ENCODE measurements around the gene DGKA. TPM values are rescaled to one million over a fixed set of nuclear protein-coding genes. Genes with fewer than 3 reads are reported as not detected.

The DGKA gene
- polyA plus RNA-seq, 1 of the 3 experiments (the other 2 are of a cell fraction): 75.9 TPM

DNA sequence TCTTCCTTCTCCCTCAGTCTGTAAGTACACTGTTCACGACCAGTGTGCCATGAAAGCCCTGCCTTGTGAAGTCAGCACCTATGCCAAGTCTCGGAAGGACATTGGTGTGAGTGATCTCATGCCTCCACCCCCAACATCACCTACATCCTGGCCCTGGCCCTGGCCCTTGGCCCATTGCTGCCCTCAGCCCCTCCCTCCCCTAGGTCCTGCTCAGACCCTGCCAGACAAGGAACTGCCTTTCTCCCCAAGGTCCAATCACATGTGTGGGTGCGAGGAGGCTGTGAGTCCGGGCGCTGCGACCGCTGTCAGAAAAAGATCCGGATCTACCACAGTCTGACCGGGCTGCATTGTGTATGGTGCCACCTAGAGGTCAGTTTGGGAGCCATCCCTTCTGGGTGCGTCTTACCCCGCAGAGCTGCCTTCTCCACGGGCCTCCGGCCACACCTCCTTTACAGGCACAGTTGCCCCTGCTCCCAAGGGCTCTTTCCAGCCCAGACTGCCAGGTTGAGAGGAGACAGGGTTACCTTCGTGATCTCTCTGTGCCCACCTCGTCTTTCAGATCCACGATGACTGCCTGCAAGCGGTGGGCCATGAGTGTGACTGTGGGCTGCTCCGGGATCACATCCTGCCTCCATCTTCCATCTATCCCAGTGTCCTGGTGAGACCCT is 9.2 kb downstream of the DGKA start:
- Histone ChIP-seq H3K27ac (ENCODE audit: low read depth in 2 of 2, low read length in 1 of 2) (peak overlapping the region in 1 of 2 experiments; percentile 2; a peak in 1 of 4 replicates), H3F3A (replicated peaks; ENCODE audit: insufficient read depth) (peaks cover 6% of the 10 kb centered on the region), H3K4me1 (ENCODE audit: control insufficient read depth in 1 of 2, insufficient read depth in 2 of 2, low read depth in 1 of 2, low read length in 1 of 2) (peaks cover 0 to 9% of the 10 kb centered on the region in 2 experiments; a peak in 1 of 4 replicates), H3K9ac (no peak overlapping the region), H3K4me3 (ENCODE audit: low read depth in 2 of 2, low read length in 1 of 2) (no peak overlapping the region; a peak in 1 of 4 replicates), H2AFZ (ENCODE audit: low read depth) (no peak overlapping the region), H3K79me2 (ENCODE audit: insufficient read depth) (no peaks in the 10 kb centered on the region), H3K27me3 (ENCODE audit: insufficient read depth) (no peaks in the 10 kb centered on the region), H3K4me2 (no peak overlapping the region), H3K9me3 (no peaks in the 10 kb centered on the region), H3K9me2 (no peaks in the 10 kb centered on the region), H3K36me3 (replicated peaks in 1 of 2; ENCODE audit: control insufficient read depth in 1 of 2, insufficient read depth in 2 of 2, low read length in 1 of 2) (peaks cover 36 to 37% of the 10 kb centered on the region in 2 experiments), H4K20me1 (ENCODE audit: insufficient read depth) (no peaks in the 10 kb centered on the region)
- ChIA-PET POLR2A (interaction anchor here (0.7 to 1.4 kb wide), 4 partner anchors 34 to 122 kb away, joined by 4 to 8 read pairs (median 5); partner anchors contain the start of genes DNAJC14, ORMDL2, RAB5B and SARNP), CTCF (interaction anchor here (0.6 to 10.8 kb wide), 40 partner anchors 9 to 219 kb away, joined by 3 to 96 read pairs (median 4); partner anchors contain the start of genes DGKA, DNAJC14, ORMDL2 and PYM1)
- 32% methylated on average over 8 of the region's 18 CpGs for WGBS (ENCODE audit: low lambda C conversion rate)
- DNase-seq: peak; percentile 90
- TF ChIP-seq SIN3A (IDR thresholded peaks at IDR 0.05; ENCODE audit: borderline replicate concordance, low read depth, low read length) (0 out of 2 replicates have a peak, but pooled peaks have one; percentile 65), FOXM1 (IDR thresholded peaks at IDR 0.05; ENCODE audit: low read depth) (no peak), NRF1 (IDR thresholded peaks at IDR 0.05; ENCODE audit: low read depth, low read length) (no peak), EZH2phosphoT487 (IDR thresholded peaks at IDR 0.05; ENCODE audit: borderline replicate concordance, low read depth) (no peak), SMC3 (IDR thresholded peaks at IDR 0.05; ENCODE audit: low read depth, low read length) (peak; percentile 76), RAD21 (IDR thresholded peaks at IDR 0.05; ENCODE audit: low read length) (peak; percentile 86), TAF1 (IDR thresholded peaks at IDR 0.05; ENCODE audit: borderline replicate concordance, low read depth, low read length) (peak; percentile 40; the same call in 1 of the 2 replicates), MXI1 (IDR thresholded peaks at IDR 0.05; ENCODE audit: low read depth, low read length) (peak; percentile 81)
- TF ChIP-seq, protein P1, sequence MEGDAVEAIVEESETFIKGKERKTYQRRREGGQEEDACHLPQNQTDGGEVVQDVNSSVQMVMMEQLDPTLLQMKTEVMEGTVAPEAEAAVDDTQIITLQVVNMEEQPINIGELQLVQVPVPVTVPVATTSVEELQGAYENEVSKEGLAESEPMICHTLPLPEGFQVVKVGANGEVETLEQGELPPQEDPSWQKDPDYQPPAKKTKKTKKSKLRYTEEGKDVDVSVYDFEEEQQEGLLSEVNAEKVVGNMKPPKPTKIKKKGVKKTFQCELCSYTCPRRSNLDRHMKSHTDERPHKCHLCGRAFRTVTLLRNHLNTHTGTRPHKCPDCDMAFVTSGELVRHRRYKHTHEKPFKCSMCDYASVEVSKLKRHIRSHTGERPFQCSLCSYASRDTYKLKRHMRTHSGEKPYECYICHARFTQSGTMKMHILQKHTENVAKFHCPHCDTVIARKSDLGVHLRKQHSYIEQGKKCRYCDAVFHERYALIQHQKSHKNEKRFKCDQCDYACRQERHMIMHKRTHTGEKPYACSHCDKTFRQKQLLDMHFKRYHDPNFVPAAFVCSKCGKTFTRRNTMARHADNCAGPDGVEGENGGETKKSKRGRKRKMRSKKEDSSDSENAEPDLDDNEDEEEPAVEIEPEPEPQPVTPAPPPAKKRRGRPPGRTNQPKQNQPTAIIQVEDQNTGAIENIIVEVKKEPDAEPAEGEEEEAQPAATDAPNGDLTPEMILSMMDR (IDR thresholded peaks at IDR 0.05): peak; percentile 90
- TF ChIP-seq, protein P2, sequence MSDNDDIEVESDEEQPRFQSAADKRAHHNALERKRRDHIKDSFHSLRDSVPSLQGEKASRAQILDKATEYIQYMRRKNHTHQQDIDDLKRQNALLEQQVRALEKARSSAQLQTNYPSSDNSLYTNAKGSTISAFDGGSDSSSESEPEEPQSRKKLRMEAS (IDR thresholded peaks at IDR 0.05; ENCODE audit: low read depth): peak; percentile 60; the same call in 1 of the 2 replicates

DNA sequence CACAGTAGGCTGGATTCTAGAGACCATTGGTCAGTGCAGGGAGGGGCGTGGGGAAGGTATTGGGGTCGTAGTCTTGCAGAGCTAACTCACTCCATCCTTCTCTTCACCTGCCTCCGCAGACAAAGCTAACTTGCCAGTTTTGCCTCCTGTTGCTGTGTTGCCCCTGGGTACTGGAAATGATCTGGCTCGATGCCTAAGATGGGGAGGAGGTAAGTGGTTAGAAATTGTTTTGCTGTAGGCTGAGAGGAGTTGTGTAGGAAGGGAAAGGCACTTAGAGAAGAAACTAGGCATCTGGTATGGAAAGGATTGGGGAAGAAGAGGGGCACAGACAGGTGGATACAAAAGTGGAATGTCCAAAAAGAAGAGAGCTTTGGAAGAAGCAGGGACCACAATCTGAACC is 11.1 kb downstream of the DGKA start:
- Histone ChIP-seq H3K4me2 (no peak overlapping the region), H2AFZ (ENCODE audit: low read depth) (no peak overlapping the region), H3K9me2 (no peaks in the 10 kb centered on the region), H3K36me3 (replicated peaks in 1 of 2; ENCODE audit: control insufficient read depth in 1 of 2, insufficient read depth in 2 of 2, low read length in 1 of 2) (peaks cover 35 to 50% of the 10 kb centered on the region in 2 experiments), H3K4me3 (ENCODE audit: low read depth in 2 of 2, low read length in 1 of 2) (no peak overlapping the region), H3K79me2 (ENCODE audit: insufficient read depth) (no peaks in the 10 kb centered on the region), H4K20me1 (ENCODE audit: insufficient read depth) (no peaks in the 10 kb centered on the region), H3K9me3 (no peaks in the 10 kb centered on the region), H3F3A (replicated peaks; ENCODE audit: insufficient read depth) (peaks cover 6% of the 10 kb centered on the region), H3K27ac (ENCODE audit: low read depth in 2 of 2, low read length in 1 of 2) (no peak overlapping the region), H3K9ac (no peak overlapping the region), H3K4me1 (ENCODE audit: control insufficient read depth in 1 of 2, insufficient read depth in 2 of 2, low read depth in 1 of 2, low read length in 1 of 2) (peaks cover 0 to 9% of the 10 kb centered on the region in 2 experiments; a peak in 1 of 4 replicates), H3K27me3 (ENCODE audit: insufficient read depth) (no peaks in the 10 kb centered on the region)
- ChIA-PET POLR2A (no interaction called here), CTCF (interaction anchor here (0.6 to 10.8 kb wide), 4 partner anchors 12 to 204 kb away, joined by 3 to 96 read pairs (median 10); partner anchors contain the start of genes DGKA and RAB5B)
- TF ChIP-seq MEF2A (IDR thresholded peaks at IDR 0.05; ENCODE audit: borderline replicate concordance, low read depth) (no peak), ELF1 (IDR thresholded peaks at IDR 0.05) (no peak), SMC3 (IDR thresholded peaks at IDR 0.05; ENCODE audit: low read depth, low read length) (no peak), RAD21 (IDR thresholded peaks at IDR 0.05; ENCODE audit: low read length) (no peak), CHD2 (IDR thresholded peaks at IDR 0.05; ENCODE audit: low read length, partially characterized antibody) (no peak)
- TF ChIP-seq, protein P3, sequence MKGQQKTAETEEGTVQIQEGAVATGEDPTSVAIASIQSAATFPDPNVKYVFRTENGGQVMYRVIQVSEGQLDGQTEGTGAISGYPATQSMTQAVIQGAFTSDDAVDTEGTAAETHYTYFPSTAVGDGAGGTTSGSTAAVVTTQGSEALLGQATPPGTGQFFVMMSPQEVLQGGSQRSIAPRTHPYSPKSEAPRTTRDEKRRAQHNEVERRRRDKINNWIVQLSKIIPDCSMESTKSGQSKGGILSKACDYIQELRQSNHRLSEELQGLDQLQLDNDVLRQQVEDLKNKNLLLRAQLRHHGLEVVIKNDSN (IDR thresholded peaks at IDR 0.05; ENCODE audit: borderline replicate concordance, low read depth): no peak
- TF ChIP-seq, protein P4, sequence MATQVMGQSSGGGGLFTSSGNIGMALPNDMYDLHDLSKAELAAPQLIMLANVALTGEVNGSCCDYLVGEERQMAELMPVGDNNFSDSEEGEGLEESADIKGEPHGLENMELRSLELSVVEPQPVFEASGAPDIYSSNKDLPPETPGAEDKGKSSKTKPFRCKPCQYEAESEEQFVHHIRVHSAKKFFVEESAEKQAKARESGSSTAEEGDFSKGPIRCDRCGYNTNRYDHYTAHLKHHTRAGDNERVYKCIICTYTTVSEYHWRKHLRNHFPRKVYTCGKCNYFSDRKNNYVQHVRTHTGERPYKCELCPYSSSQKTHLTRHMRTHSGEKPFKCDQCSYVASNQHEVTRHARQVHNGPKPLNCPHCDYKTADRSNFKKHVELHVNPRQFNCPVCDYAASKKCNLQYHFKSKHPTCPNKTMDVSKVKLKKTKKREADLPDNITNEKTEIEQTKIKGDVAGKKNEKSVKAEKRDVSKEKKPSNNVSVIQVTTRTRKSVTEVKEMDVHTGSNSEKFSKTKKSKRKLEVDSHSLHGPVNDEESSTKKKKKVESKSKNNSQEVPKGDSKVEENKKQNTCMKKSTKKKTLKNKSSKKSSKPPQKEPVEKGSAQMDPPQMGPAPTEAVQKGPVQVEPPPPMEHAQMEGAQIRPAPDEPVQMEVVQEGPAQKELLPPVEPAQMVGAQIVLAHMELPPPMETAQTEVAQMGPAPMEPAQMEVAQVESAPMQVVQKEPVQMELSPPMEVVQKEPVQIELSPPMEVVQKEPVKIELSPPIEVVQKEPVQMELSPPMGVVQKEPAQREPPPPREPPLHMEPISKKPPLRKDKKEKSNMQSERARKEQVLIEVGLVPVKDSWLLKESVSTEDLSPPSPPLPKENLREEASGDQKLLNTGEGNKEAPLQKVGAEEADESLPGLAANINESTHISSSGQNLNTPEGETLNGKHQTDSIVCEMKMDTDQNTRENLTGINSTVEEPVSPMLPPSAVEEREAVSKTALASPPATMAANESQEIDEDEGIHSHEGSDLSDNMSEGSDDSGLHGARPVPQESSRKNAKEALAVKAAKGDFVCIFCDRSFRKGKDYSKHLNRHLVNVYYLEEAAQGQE (IDR thresholded peaks at IDR 0.05; ENCODE audit: low read depth, low read length): no peak
- WGBS (ENCODE audit: low lambda C conversion rate): 78% methylated on average over 4 of the region's 4 CpGs
- DNase-seq: no peak
